Measurements from ENCODE around the gene SHC3.

Gene SHC3

GRCh38 chr9:89078860-89079259 is 99.8 kb downstream of the SHC3 start:
- no peak for DNase-seq (ENCODE audit: low spot score)
- no peak for TF ChIP-seq CTCF (IDR thresholded peaks at IDR 0.05; ENCODE audit: extremely low read depth, insufficient read depth, missing control alignments)
- in situ Hi-C loops (cut with MboI; ENCODE audit: low pct_unique_long_range_greater_than_20kb, low sequenced_read_pairs, unreplicated experiment), result no loop called here

- TF ChIP-seq CTCF (IDR thresholded peaks at IDR 0.05; ENCODE audit: extremely low read depth, insufficient read depth, missing control alignments), result no peak
- in situ Hi-C loops (cut with MboI; ENCODE audit: low pct_unique_long_range_greater_than_20kb, low sequenced_read_pairs, unreplicated experiment), result no loop called here
- DNase-seq (ENCODE audit: low spot score), result no peak
These were observed 100.2 kb downstream of the SHC3 start for GRCh38 chr9:89078421-89078820.

GRCh38 chr9:89077519-89077918 is 101.1 kb downstream of the SHC3 start:
- DNase-seq (ENCODE audit: low spot score), result peak; percentile 41
- in situ Hi-C loops (cut with MboI; ENCODE audit: low pct_unique_long_range_greater_than_20kb, low sequenced_read_pairs, unreplicated experiment), result no loop called here
- no peak for TF ChIP-seq CTCF (IDR thresholded peaks at IDR 0.05; ENCODE audit: extremely low read depth, insufficient read depth, missing control alignments)

- in situ Hi-C loops (cut with MboI; ENCODE audit: low pct_unique_long_range_greater_than_20kb, low sequenced_read_pairs, unreplicated experiment), result no loop called here
- no peak for TF ChIP-seq CTCF (IDR thresholded peaks at IDR 0.05; ENCODE audit: extremely low read depth, insufficient read depth, missing control alignments)
- no peak for DNase-seq (ENCODE audit: low spot score)
These were observed 105.2 kb downstream of the SHC3 start for GRCh38 chr9:89073397-89073796.

GRCh38 chr9:89071591-89071990 is 107.0 kb downstream of the SHC3 start:
- no peak for TF ChIP-seq CTCF (IDR thresholded peaks at IDR 0.05; ENCODE audit: extremely low read depth, insufficient read depth, missing control alignments)

GRCh38 chr9:89066835-89067234 is 111.8 kb downstream of the SHC3 start:
- in situ Hi-C loops (cut with MboI; ENCODE audit: low pct_unique_long_range_greater_than_20kb, low sequenced_read_pairs, unreplicated experiment), result no loop called here
- TF ChIP-seq CTCF (IDR thresholded peaks at IDR 0.05; ENCODE audit: extremely low read depth, insufficient read depth, missing control alignments), result no peak
- DNase-seq (ENCODE audit: low spot score), result no peak

More at GRCh38 chr9:89071591-89071990, 107.0 kb downstream of the SHC3 start:
- in situ Hi-C loops (cut with MboI; ENCODE audit: low pct_unique_long_range_greater_than_20kb, low sequenced_read_pairs, unreplicated experiment), result no loop called here
- DNase-seq (ENCODE audit: low spot score), result no peak

- in situ Hi-C loops (cut with MboI; ENCODE audit: low pct_unique_long_range_greater_than_20kb, low sequenced_read_pairs, unreplicated experiment), result no loop called here
- TF ChIP-seq CTCF (IDR thresholded peaks at IDR 0.05; ENCODE audit: extremely low read depth, insufficient read depth, missing control alignments), result no peak
- DNase-seq (ENCODE audit: low spot score), result peak; percentile 12
These were observed 112.7 kb downstream of the SHC3 start for GRCh38 chr9:89065921-89066320.

All from GM13977 (cell line).